K562 (cell line): ENCODE data around the gene DCUN1D1. TPM values are rescaled to one million over a fixed set of nuclear protein-coding genes. Genes with fewer than 3 reads are reported as not detected.
A peak's percentile ranks its signal among the peaks of the same experiment; 100 is the strongest.

Experiments
- ATAC-seq: fragments of 200-7000 bp; cut with Tn5 transposase; 3 replicates; pipeline ENCODE4 v1.9.1; 2020; ENCODE audit warnings: moderate library complexity
- BruUV-seq: library from RNA; stranded (reverse); fragments of 400-500 nt; replicated peaks from 2 replicates; lab custom pipeline; 2021; lab: Mats Ljungman, UMichigan
- CTCF ChIA-PET: fragments of 300-600 bp; formaldehyde crosslinking; extraction: SDS; loops from one replicate; lab custom pipeline; 2021; ENCODE audit warnings: low intra/inter-chr PET ratio; lab: Yijun Ruan, JAX
- POLR2A ChIA-PET: fragments of 300-600, 350-650 bp; sonication (Branson Sonifier 250); formaldehyde crosslinking; extraction: SDS; loops from one replicate; lab custom pipeline; 2021; ENCODE audit warnings: antibody characterized with exemption, inconsistent platforms; lab: Yijun Ruan, JAX
- DNase-seq, 4 experiments: peaks; one replicate each; pipeline versions ENCODE4 v3.0.0 to v3.0.0-alpha.2; 2011 to 2018; ENCODE audit warnings: low spot score in 3 of 4, mixed read lengths in 3 of 4; ENCODE audit errors: extremely low read depth in 1 of 4
- FAIRE-seq: peaks from 2 replicates; lab custom pipeline; 2011; peaks lifted over from hg19 to GRCh38; lab: Jason Lieb, UNC
- H2AFZ ChIP-seq: 2 replicates; pipeline ENCODE4 v1.6.0; 2011; ENCODE audit warnings: low read depth, low read length, control low read depth, inconsistent platforms
- H3K27ac ChIP-seq: fragments of 200-600 bp; 3 replicates; pipeline ENCODE4 v1.8.0; 2011; ENCODE audit warnings: low read depth, mild to moderate bottlenecking, control low read depth, inconsistent platforms, low read length, moderate library complexity, mixed read lengths; ENCODE audit errors: extremely low read depth
- H3K27me3 ChIP-seq, 2 experiments: fragments of 300-600 bp in 1 of 2; 2 replicates in 1 of 2; 3 replicates in 1 of 2; pipeline versions ENCODE4 v1.6.0 to v1.8.0; 2011; ENCODE audit warnings: inconsistent platforms in 2 of 2, low read length in 2 of 2, mild to moderate bottlenecking in 1 of 2, mixed read lengths in 1 of 2, moderate library complexity in 1 of 2; ENCODE audit not compliant: control insufficient read depth in 2 of 2, insufficient read depth in 2 of 2
- H3K36me3 ChIP-seq: fragments of 300-600 bp; 3 replicates; pipeline ENCODE4 v1.8.0; 2011; ENCODE audit warnings: mild to moderate bottlenecking, low read length, inconsistent platforms; ENCODE audit not compliant: control insufficient read depth, insufficient read depth
- H3K4me1 ChIP-seq, 2 experiments: fragments of 200-600 bp in 1 of 2; replicated peaks in 1 of 2; 2 replicates in 1 of 2; 3 replicates in 1 of 2; pipeline versions ENCODE4 v1.5.1 to v1.8.0; 2011; ENCODE audit warnings: inconsistent platforms in 2 of 2, low read length in 2 of 2, mild to moderate bottlenecking in 1 of 2, mixed read lengths in 1 of 2, moderate library complexity in 1 of 2; ENCODE audit not compliant: control insufficient read depth in 2 of 2, insufficient read depth in 2 of 2
- H3K4me2 ChIP-seq: 2 replicates; pipeline ENCODE4 v1.6.1; 2011; ENCODE audit warnings: low read length, control low read depth, inconsistent platforms, mixed read lengths; ENCODE audit not compliant: insufficient read depth
- H3K4me3 ChIP-seq: fragments of 200-600 bp; sonication (generic), shearing (Covaris generic); 2 replicates; pipeline ENCODE4 v1.5.1; 2016; ENCODE audit warnings: control low read depth, inconsistent platforms
- H3K79me2 ChIP-seq: fragments of 200-600 bp; 3 replicates; pipeline ENCODE4 v1.8.0; 2011; ENCODE audit warnings: low read length, inconsistent platforms; ENCODE audit not compliant: control insufficient read depth, insufficient read depth
- H3K9ac ChIP-seq, 2 experiments: 2 replicates each; pipeline versions ENCODE4 v1.6.0 to v1.6.1; 2011; ENCODE audit warnings: low read depth in 2 of 2, low read length in 2 of 2, control low read depth in 1 of 2, inconsistent platforms in 1 of 2, mild to moderate bottlenecking in 1 of 2, mixed read lengths in 1 of 2; ENCODE audit not compliant: insufficient read depth in 1 of 2
- H3K9me1 ChIP-seq: one replicate; pipeline ENCODE4 v1.6.0; 2011; ENCODE audit warnings: inconsistent platforms, mild to moderate bottlenecking, low read length, moderate library complexity; ENCODE audit not compliant: control insufficient read depth, insufficient read depth
- H3K9me3 ChIP-seq: replicated peaks from 2 replicates; pipeline ENCODE4 v1.5.1; 2011; ENCODE audit warnings: low read depth, low read length, inconsistent platforms; ENCODE audit not compliant: control insufficient read depth, insufficient read depth
- H4K20me1 ChIP-seq: replicated peaks from 2 replicates; pipeline ENCODE4 v1.6.1; 2011; ENCODE audit warnings: low read length, inconsistent platforms, mixed read lengths; ENCODE audit not compliant: control insufficient read depth, insufficient read depth
- BCL6 ChIP-seq: fragments of 250-450 bp; sonication (Bioruptor Pico); IDR thresholded peaks from 2 replicates; pipeline ENCODE4 v1.4.0; 2020
- CHD1 ChIP-seq: fragments of 200-600 bp; sonication (generic); IDR thresholded peaks from one replicate; pipeline ENCODE4 v1.6.1; 2012; ENCODE audit warnings: mild to moderate bottlenecking, moderate library complexity, low read length, inconsistent platforms
- CREM ChIP-seq: IDR thresholded peaks from 2 replicates; pipeline ENCODE4 v1.6.1; 2014; ENCODE audit warnings: antibody characterized with exemption, low read depth
- DDX20 ChIP-seq: fragments of 450-650 bp; IDR thresholded peaks from 2 replicates; pipeline ENCODE4 v1.6.1; 2016; ENCODE audit warnings: missing genetic modification characterization, low read depth, mild to moderate bottlenecking, missing compliant biosample characterization, moderate library complexity
- E2F1 ChIP-seq: sonication (generic); formaldehyde crosslinking; IDR thresholded peaks from 2 replicates; pipeline ENCODE4 v1.8.1; 2023; ENCODE audit warnings: mild to moderate bottlenecking, missing genetic modification reagents, moderate library complexity
- GTF2B ChIP-seq: IDR thresholded peaks from 2 replicates; pipeline ENCODE4 v1.6.1; 2011; ENCODE audit not compliant: insufficient read length; ENCODE audit errors: extremely low read depth
- HDAC3 ChIP-seq: fragments of 450-650 bp; IDR thresholded peaks from 2 replicates; pipeline ENCODE4 v1.6.1; 2018; ENCODE audit warnings: borderline replicate concordance, mild to moderate bottlenecking, moderate library complexity; ENCODE audit not compliant: partially characterized antibody
- MNT ChIP-seq, 2 experiments: fragments of 450-650 bp; conservative IDR thresholded peaks; 2 replicates each; pipeline ENCODE4 v1.6.1; 2017; ENCODE audit warnings: mild to moderate bottlenecking in 2 of 2, moderate library complexity in 2 of 2
- PHF8 ChIP-seq: fragments of 200-600 bp; sonication (generic); IDR thresholded peaks from 2 replicates; pipeline ENCODE4 v1.6.1; 2012; ENCODE audit warnings: mixed run types, mild to moderate bottlenecking, inconsistent platforms, low read length, moderate library complexity, borderline replicate concordance
- RFX7 ChIP-seq: fragments of 250-450 bp; sonication (Bioruptor Pico); IDR thresholded peaks from 2 replicates; pipeline ENCODE4 v1.5.1; 2021; ENCODE audit warnings: mild to moderate bottlenecking
- SOX6 ChIP-seq: fragments of 450-650 bp; IDR thresholded peaks from 2 replicates; pipeline ENCODE4 v1.6.1; 2014; ENCODE audit warnings: mild to moderate bottlenecking
- ZNF174 ChIP-seq: fragments of 250-450 bp; sonication (Bioruptor Pico); IDR thresholded peaks from 2 replicates; pipeline ENCODE4 v1.4.0; 2020; ENCODE audit warnings: mild to moderate bottlenecking
- WGBS: fragments of 100-300 bp; shearing (Covaris generic); methylation state at CpG from one replicate; pipeline ENCODE4 v1.1.6; 2016; ENCODE audit warnings: low coverage, mixed read lengths; ENCODE audit not compliant: insufficient coverage; ENCODE audit errors: missing lambda C conversion rate; 5-methylcytosine and 5-hydroxymethylcytosine counted together
- in situ Hi-C: fragments of 300-500 bp; cut with MboI; formaldehyde crosslinking; loops from 4 replicates; pipeline ENCODE4 v1.15.0; 2018; ENCODE audit warnings: inconsistent platforms, mixed read lengths
- intact Hi-C: fragments of 100-400 bp; cut with micrococcal nuclease; formaldehyde crosslinking; loops from 2 replicates; pipeline ENCODE4 v1.14.2; 2022
- polyA plus RNA-seq, 8 experiments: library from polyadenylated mRNA; depleted of rRNA in 4 of 8; stranded (reverse) in 5 of 8; unstranded in 3 of 8; fragments of >200 nt; fragmentation: Nextera tagmentation in 2 of 8; fragmentation: Illumina TruSeq in 1 of 8; extraction: Ambion mirVana in 2 of 8; extraction: Trizol in 1 of 8; gene quantifications; 2 replicates each; pipeline versions ENCODE4 v1.2.1 to v1.2.3, GENCODE V29; 2011 to 2014; ENCODE audit warnings: inconsistent platforms in 1 of 8, missing spikeins in 1 of 8
- total RNA-seq, 7 experiments: library from RNA; depleted of rRNA in 6 of 7; stranded (reverse); fragments of >200 nt in 6 of 7; fragmentation: Illumina TruSeq in 2 of 7; extraction: Trizol in 2 of 7; gene quantifications; 2 replicates each; pipeline versions ENCODE4 v1.2.1 to v1.2.3, GENCODE V29; 2011 to 2021; ENCODE audit warnings: low replicate concordance in 1 of 7

DCUN1D1 gene
- total and polyA plus RNA-seq, 9 of the 15 experiments (the other 6 are each of a cell fraction or from before 2014, with no cell fraction given): 11.4 to 46.8 (median 28.2) TPM

GRCh38 chr3:182936239-182936917 is 44.0 kb downstream of the DCUN1D1 start:
- in situ Hi-C loops (no loop called here), intact Hi-C loops (no loop called here)
- Histone ChIP-seq H3K79me2 (no peaks in the 10 kb centered on the region), H3K9ac (no peak overlapping the region), H3K27me3 (no peaks in the 10 kb centered on the region), H3K27ac (no peak overlapping the region), H3K4me1 (peaks cover 0 to 8% of the 10 kb centered on the region in 2 experiments; a peak in 3 of 5 replicates), H3K9me3 (peaks cover 6% of the 10 kb centered on the region; the same call in 1 of the 2 replicates), H3K4me2 (no peak overlapping the region), H3K4me3 (no peak overlapping the region), H4K20me1 (0 out of 2 replicates have a peak, but pooled peaks cover 2% of the 10 kb centered on the region), H2AFZ (no peak overlapping the region), H3K36me3 (peaks cover 5% of the 10 kb centered on the region; the same call in 1 of the 3 replicates), H3K9me1 (no peaks in the 10 kb centered on the region)
- ChIA-PET POLR2A (interaction anchor here (1.2 to 2.7 kb wide), 4 partner anchors 10 to 42 kb away, joined by 3 to 6 read pairs (median 4); no protein-coding TSS in a partner anchor), CTCF (no interaction called here)
- 77% methylated on average over 3 of the region's 4 CpGs for WGBS
- ATAC-seq (peak; percentile 58), FAIRE-seq (no peak), DNase-seq (no peak)
- no TSS peak for BruUV-seq
- TF ChIP-seq GTF2B (no peak), CREM (no peak), PHF8 (no peak), BCL6 (no peak), DDX20 (tag) (no peak), MNT (conservative IDR thresholded peaks at IDR 0.05) (no peak), CHD1 (no peak), E2F1 (CRISPR knock-in tag) (no peak), SOX6 (no peak), ZNF174 (CRISPR knock-in tag) (no peak), RFX7 (CRISPR knock-in tag) (no peak), HDAC3 (no peak)
